Measurements from ENCODE around the gene CALY.

Gene CALY

GRCh38 chr10:133364645-133365431, 28.1 kb upstream of the CALY start:
- H4K12ac ChIP-seq (ENCODE audit: low read depth, low read length), result no peak overlapping the region
- no peaks in the 10 kb centered on the region for H3K4me1 ChIP-seq (ENCODE audit: control insufficient read depth in 1 of 2, insufficient read depth in 2 of 2, low read length in 2 of 2)
- H2AK5ac ChIP-seq (ENCODE audit: low read length), result no peak overlapping the region
- no peak overlapping the region for H3K18ac ChIP-seq (ENCODE audit: low read length)
- H4K91ac ChIP-seq (ENCODE audit: low read depth, low read length), result no peak overlapping the region
- no peak overlapping the region for H3K4me3 ChIP-seq (ENCODE audit: low read depth, low read length)
- WGBS (ENCODE audit: extremely low coverage, insufficient coverage, insufficient read length), result no CpG with 5 or more reads among the region's 29 CpGs
- peaks cover 59 to 60% of the 10 kb centered on the region in 2 experiments for H3K36me3 ChIP-seq (ENCODE audit: control insufficient read depth in 1 of 2, insufficient read depth in 2 of 2, low read length in 2 of 2)
- no peak overlapping the region for H3K4me2 ChIP-seq (ENCODE audit: low read length)
- H4K8ac ChIP-seq (ENCODE audit: low read depth, low read length), result no peak overlapping the region
- no peak overlapping the region for H2BK5ac ChIP-seq (ENCODE audit: low read depth, low read length, poor library complexity)
- H2BK12ac ChIP-seq (ENCODE audit: low read length), result no peak overlapping the region
- H3K79me1 ChIP-seq (ENCODE audit: low read length), result no peaks in the 10 kb centered on the region
- DNase-seq, result peak; percentile 83 to 85
- H3K79me2 ChIP-seq (ENCODE audit: control insufficient read depth, insufficient read depth, low read length, poor library complexity), result no peaks in the 10 kb centered on the region
- no peak overlapping the region for H2AFZ ChIP-seq (ENCODE audit: insufficient read depth, low read length, poor library complexity)
- no peak overlapping the region for H3K27ac ChIP-seq (ENCODE audit: low read depth, low read length)
- H3K27me3 ChIP-seq (ENCODE audit: insufficient read depth, low read length), result no peaks in the 10 kb centered on the region
- H3K4ac ChIP-seq (ENCODE audit: low read depth, low read length), result no peak overlapping the region
- no peak overlapping the region for H2BK120ac ChIP-seq (ENCODE audit: insufficient read depth, low read length, poor library complexity)
- no peak overlapping the region for H3K14ac ChIP-seq (ENCODE audit: low read length)
- H3K9me3 ChIP-seq (ENCODE audit: insufficient read depth, low read depth, low read length), result peaks cover 5% of the 10 kb centered on the region
- H3K23ac ChIP-seq (ENCODE audit: low read length), result no peak overlapping the region
- H3K9ac ChIP-seq (ENCODE audit: low read length), result no peak overlapping the region

- no peaks in the 10 kb centered on the region for H3K79me2 ChIP-seq (ENCODE audit: control insufficient read depth, insufficient read depth, low read length, poor library complexity)
- no peak overlapping the region for H3K4me3 ChIP-seq (ENCODE audit: low read depth, low read length)
- H3K27me3 ChIP-seq (ENCODE audit: insufficient read depth, low read length), result no peaks in the 10 kb centered on the region
- H3K36me3 ChIP-seq (ENCODE audit: control insufficient read depth in 1 of 2, insufficient read depth in 2 of 2, low read length in 2 of 2), result peaks cover 42 to 43% of the 10 kb centered on the region in 2 experiments
- no peak for DNase-seq
- no peak overlapping the region for H4K8ac ChIP-seq (ENCODE audit: low read depth, low read length)
- H3K4ac ChIP-seq (ENCODE audit: low read depth, low read length), result no peak overlapping the region
- no peaks in the 10 kb centered on the region for H3K79me1 ChIP-seq (ENCODE audit: low read length)
- H3K4me1 ChIP-seq (ENCODE audit: control insufficient read depth in 1 of 2, insufficient read depth in 2 of 2, low read length in 2 of 2), result no peaks in the 10 kb centered on the region
- no peak overlapping the region for H3K18ac ChIP-seq (ENCODE audit: low read length)
- no peak overlapping the region for H3K23ac ChIP-seq (ENCODE audit: low read length)
- no peak overlapping the region for H2AFZ ChIP-seq (ENCODE audit: insufficient read depth, low read length, poor library complexity)
- no peak overlapping the region for H3K27ac ChIP-seq (ENCODE audit: low read depth, low read length)
- no peak overlapping the region for H4K12ac ChIP-seq (ENCODE audit: low read depth, low read length)
- H4K91ac ChIP-seq (ENCODE audit: low read depth, low read length), result no peak overlapping the region
- peaks cover 5% of the 10 kb centered on the region for H3K9me3 ChIP-seq (ENCODE audit: insufficient read depth, low read depth, low read length)
- H2BK120ac ChIP-seq (ENCODE audit: insufficient read depth, low read length, poor library complexity), result no peak overlapping the region
- no peak overlapping the region for H3K14ac ChIP-seq (ENCODE audit: low read length)
- H2BK12ac ChIP-seq (ENCODE audit: low read length), result no peak overlapping the region
- H2AK5ac ChIP-seq (ENCODE audit: low read length), result no peak overlapping the region
- H2BK5ac ChIP-seq (ENCODE audit: low read depth, low read length, poor library complexity), result no peak overlapping the region
- WGBS (ENCODE audit: extremely low coverage, insufficient coverage, insufficient read length), result no CpG with 5 or more reads among the region's 13 CpGs
- H3K9ac ChIP-seq (ENCODE audit: low read length), result no peak overlapping the region
- H3K4me2 ChIP-seq (ENCODE audit: low read length), result no peak overlapping the region
These were observed 26.1 kb upstream of the CALY start for GRCh38 chr10:133362846-133363245.

- Histone ChIP-seq H3K14ac (ENCODE audit: low read length) (no peak overlapping the region), H3K9me3 (ENCODE audit: insufficient read depth, low read depth, low read length) (peaks cover 4% of the 10 kb centered on the region), H3K79me1 (ENCODE audit: low read length) (peaks cover 6% of the 10 kb centered on the region), H3K79me2 (ENCODE audit: control insufficient read depth, insufficient read depth, low read length, poor library complexity) (peaks cover 2% of the 10 kb centered on the region), H2AFZ (ENCODE audit: insufficient read depth, low read length, poor library complexity) (no peak overlapping the region), H2BK120ac (ENCODE audit: insufficient read depth, low read length, poor library complexity) (no peak overlapping the region), H4K12ac (ENCODE audit: low read depth, low read length) (no peak overlapping the region), H3K4me1 (ENCODE audit: control insufficient read depth in 1 of 2, insufficient read depth in 2 of 2, low read length in 2 of 2) (peaks cover under 1 to 4% of the 10 kb centered on the region in 2 experiments), H2BK12ac (ENCODE audit: low read length) (no peak overlapping the region), H2AK5ac (ENCODE audit: low read length) (no peak overlapping the region), H3K4me3 (ENCODE audit: low read depth, low read length) (no peak overlapping the region), H3K4ac (ENCODE audit: low read depth, low read length) (no peak overlapping the region), H3K9ac (ENCODE audit: low read length) (no peak overlapping the region), H3K27ac (ENCODE audit: low read depth, low read length) (no peak overlapping the region), H3K23ac (ENCODE audit: low read length) (no peak overlapping the region), H2BK5ac (ENCODE audit: low read depth, low read length, poor library complexity) (no peak overlapping the region), H3K27me3 (ENCODE audit: insufficient read depth, low read length) (no peaks in the 10 kb centered on the region), H4K91ac (ENCODE audit: low read depth, low read length) (no peak overlapping the region), H3K36me3 (ENCODE audit: control insufficient read depth in 1 of 2, insufficient read depth in 2 of 2, low read length in 2 of 2) (peaks cover 40 to 41% of the 10 kb centered on the region in 2 experiments), H4K8ac (ENCODE audit: low read depth, low read length) (no peak overlapping the region), H3K18ac (ENCODE audit: low read length) (no peak overlapping the region), H3K4me2 (ENCODE audit: low read length) (no peak overlapping the region)
- no peak for DNase-seq
- WGBS (ENCODE audit: extremely low coverage, insufficient coverage, insufficient read length), result no CpG with 5 or more reads among the region's 18 CpGs
These were observed 25.2 kb upstream of the CALY start for GRCh38 chr10:133361773-133362441.

- Histone ChIP-seq H3K23ac (ENCODE audit: low read length) (no peak overlapping the region), H3K27ac (ENCODE audit: low read depth, low read length) (no peak overlapping the region), H3K79me2 (ENCODE audit: control insufficient read depth, insufficient read depth, low read length, poor library complexity) (peaks cover 4% of the 10 kb centered on the region), H2AK5ac (ENCODE audit: low read length) (no peak overlapping the region), H3K4me2 (ENCODE audit: low read length) (no peak overlapping the region), H4K8ac (ENCODE audit: low read depth, low read length) (no peak overlapping the region), H2BK12ac (ENCODE audit: low read length) (no peak overlapping the region), H4K91ac (ENCODE audit: low read depth, low read length) (no peak overlapping the region), H3K18ac (ENCODE audit: low read length) (no peak overlapping the region), H2AFZ (ENCODE audit: insufficient read depth, low read length, poor library complexity) (no peak overlapping the region), H3K36me3 (ENCODE audit: control insufficient read depth in 1 of 2, insufficient read depth in 2 of 2, low read length in 2 of 2) (peaks cover 33 to 34% of the 10 kb centered on the region in 2 experiments), H3K9me3 (ENCODE audit: insufficient read depth, low read depth, low read length) (peaks cover 2% of the 10 kb centered on the region), H3K4ac (ENCODE audit: low read depth, low read length) (no peak overlapping the region), H2BK120ac (ENCODE audit: insufficient read depth, low read length, poor library complexity) (no peak overlapping the region), H3K4me1 (ENCODE audit: control insufficient read depth in 1 of 2, insufficient read depth in 2 of 2, low read length in 2 of 2) (peaks cover 7 to 9% of the 10 kb centered on the region in 2 experiments), H3K79me1 (ENCODE audit: low read length) (peaks cover 6% of the 10 kb centered on the region), H2BK5ac (ENCODE audit: low read depth, low read length, poor library complexity) (no peak overlapping the region), H4K12ac (ENCODE audit: low read depth, low read length) (no peak overlapping the region), H3K14ac (ENCODE audit: low read length) (no peak overlapping the region), H3K27me3 (ENCODE audit: insufficient read depth, low read length) (no peaks in the 10 kb centered on the region), H3K4me3 (ENCODE audit: low read depth, low read length) (no peak overlapping the region), H3K9ac (ENCODE audit: low read length) (no peak overlapping the region)
- no CpG with 5 or more reads among the region's 5 CpGs for WGBS (ENCODE audit: extremely low coverage, insufficient coverage, insufficient read length)
- DNase-seq, result no peak
These were observed 24.5 kb upstream of the CALY start for GRCh38 chr10:133361227-133361626.
